NCI-H1092 treated with DMSO at 0.1 percent for 48 hours (cell line): ENCODE measurements around the gene TPCN2.
"Not testable (repeated sequence)": the region's sequence is repeated elsewhere in the genome, so short reads cannot be mapped to it uniquely, and the experiment has no call there.

Source experiments
- DNase-seq: peaks from one replicate; lab custom pipeline; 2025; lab: John Stamatoyannopoulos, UW

Gene TPCN2

GRCh38 chr11:69130654-69131053 lies 81.9 kb downstream of the TPCN2 start:
- DNase-seq, result no peak

GRCh38 chr11:69131121-69131566 lies 82.4 kb downstream of the TPCN2 start:
- no peak for DNase-seq

GRCh38 chr11:69131644-69132300 lies 83.0 kb downstream of the TPCN2 start:
- DNase-seq, result peak; percentile 46

GRCh38 chr11:69132301-69132670 lies 83.6 kb downstream of the TPCN2 start:
- no peak for DNase-seq

GRCh38 chr11:69133251-69133650 lies 84.5 kb downstream of the TPCN2 start:
- no peak for DNase-seq

GRCh38 chr11:69134182-69134581 lies 85.5 kb downstream of the TPCN2 start:
- not testable (repeated sequence) for DNase-seq

GRCh38 chr11:69134957-69135356 lies 86.2 kb downstream of the TPCN2 start:
- DNase-seq, result no peak

- DNase-seq, result no peak
Measured at GRCh38 chr11:69135420-69136363, 87.0 kb downstream of the TPCN2 start.

GRCh38 chr11:69136471-69136870 lies 87.7 kb downstream of the TPCN2 start:
- no peak for DNase-seq

GRCh38 chr11:69137151-69137844 lies 88.6 kb downstream of the TPCN2 start:
- DNase-seq, result no peak

- no peak for DNase-seq
Measured at GRCh38 chr11:69138265-69138664, 89.5 kb downstream of the TPCN2 start.

- DNase-seq, result not testable (repeated sequence)
Measured at GRCh38 chr11:69140161-69140560, 91.4 kb downstream of the TPCN2 start.

- DNase-seq, result no peak
Measured at GRCh38 chr11:69140635-69141034, 91.9 kb downstream of the TPCN2 start.

GRCh38 chr11:69141742-69142141 lies 93.0 kb downstream of the TPCN2 start:
- no peak for DNase-seq

- DNase-seq, result no peak
Measured at GRCh38 chr11:69142895-69143294, 94.2 kb downstream of the TPCN2 start.

- no peak for DNase-seq
Measured at GRCh38 chr11:69144316-69145049, 95.8 kb downstream of the TPCN2 start.

- no peak for DNase-seq
Measured at GRCh38 chr11:69145050-69145380, 96.3 kb downstream of the TPCN2 start.

GRCh38 chr11:69148377-69148762 lies 99.6 kb downstream of the TPCN2 start:
- DNase-seq, result no peak

- no peak for DNase-seq
Measured at GRCh38 chr11:69148806-69149205, 100.1 kb downstream of the TPCN2 start.

- not testable (repeated sequence) for DNase-seq
Measured at GRCh38 chr11:69149338-69150045, 100.8 kb downstream of the TPCN2 start.

GRCh38 chr11:69150175-69150574 lies 101.4 kb downstream of the TPCN2 start:
- DNase-seq, result no peak
